Measurements from ENCODE around the gene MROH7.

Gene MROH7

GRCh38 chr1:54742282-54742681 lies 100.7 kb downstream of the MROH7 start:
- DNase-seq (ENCODE audit: low read depth), result peak; percentile 9

- no peak for DNase-seq (ENCODE audit: low read depth)
Observed at GRCh38 chr1:54743416-54744226, 102.0 kb downstream of the MROH7 start.

- no peak for DNase-seq (ENCODE audit: low read depth)
Observed at GRCh38 chr1:54744696-54745095, 103.1 kb downstream of the MROH7 start.

GRCh38 chr1:54745274-54745673 lies 103.7 kb downstream of the MROH7 start:
- no peak for DNase-seq (ENCODE audit: low read depth)

- DNase-seq (ENCODE audit: low read depth), result no peak
Observed at GRCh38 chr1:54745864-54746263, 104.3 kb downstream of the MROH7 start.

- DNase-seq (ENCODE audit: low read depth), result no peak
Observed at GRCh38 chr1:54748094-54748835, 106.7 kb downstream of the MROH7 start.

GRCh38 chr1:54750596-54750995 lies 109.0 kb downstream of the MROH7 start:
- DNase-seq (ENCODE audit: low read depth), result no peak

- DNase-seq (ENCODE audit: low read depth), result no peak
Observed at GRCh38 chr1:54751426-54751825, 109.8 kb downstream of the MROH7 start.

- DNase-seq (ENCODE audit: low read depth), result no peak
Observed at GRCh38 chr1:54754045-54754444, 112.5 kb downstream of the MROH7 start.

- DNase-seq (ENCODE audit: low read depth), result no peak
Observed at GRCh38 chr1:54754486-54755285, 113.1 kb downstream of the MROH7 start.

- DNase-seq (ENCODE audit: low read depth), result no peak
Observed at GRCh38 chr1:54757833-54758232, 116.2 kb downstream of the MROH7 start.

- no peak for DNase-seq (ENCODE audit: low read depth)
Observed at GRCh38 chr1:54758678-54759348, 117.2 kb downstream of the MROH7 start.

All from GM04504 (cell line).